ENCODE measurements around the gene KRTAP10-12.

- TF ChIP-seq EZH2 (IDR thresholded peaks at IDR 0.05): no peak
- TF ChIP-seq, protein P1, sequence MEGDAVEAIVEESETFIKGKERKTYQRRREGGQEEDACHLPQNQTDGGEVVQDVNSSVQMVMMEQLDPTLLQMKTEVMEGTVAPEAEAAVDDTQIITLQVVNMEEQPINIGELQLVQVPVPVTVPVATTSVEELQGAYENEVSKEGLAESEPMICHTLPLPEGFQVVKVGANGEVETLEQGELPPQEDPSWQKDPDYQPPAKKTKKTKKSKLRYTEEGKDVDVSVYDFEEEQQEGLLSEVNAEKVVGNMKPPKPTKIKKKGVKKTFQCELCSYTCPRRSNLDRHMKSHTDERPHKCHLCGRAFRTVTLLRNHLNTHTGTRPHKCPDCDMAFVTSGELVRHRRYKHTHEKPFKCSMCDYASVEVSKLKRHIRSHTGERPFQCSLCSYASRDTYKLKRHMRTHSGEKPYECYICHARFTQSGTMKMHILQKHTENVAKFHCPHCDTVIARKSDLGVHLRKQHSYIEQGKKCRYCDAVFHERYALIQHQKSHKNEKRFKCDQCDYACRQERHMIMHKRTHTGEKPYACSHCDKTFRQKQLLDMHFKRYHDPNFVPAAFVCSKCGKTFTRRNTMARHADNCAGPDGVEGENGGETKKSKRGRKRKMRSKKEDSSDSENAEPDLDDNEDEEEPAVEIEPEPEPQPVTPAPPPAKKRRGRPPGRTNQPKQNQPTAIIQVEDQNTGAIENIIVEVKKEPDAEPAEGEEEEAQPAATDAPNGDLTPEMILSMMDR (IDR thresholded peaks at IDR 0.05): peak; percentile 7
These were observed 45.6 kb downstream of the KRTAP10-12 start for GRCh38 chr21:44742418-44743153.

Data from neural progenitor cell (in vitro differentiated cells).